ENCODE measurements around the gene ASPN.
"Not testable (repeated sequence)": the region's sequence is repeated elsewhere in the genome, so short reads cannot be mapped to it uniquely, and the experiment has no call there.

The ASPN gene

GRCh38 chr9:92411157-92411556 lies 71.1 kb downstream of the ASPN start:
- not testable (repeated sequence) for DNase-seq (ENCODE audit: low read depth)

GRCh38 chr9:92408747-92409478 lies 73.4 kb downstream of the ASPN start:
- no peak for DNase-seq (ENCODE audit: low read depth)

- no peak for DNase-seq (ENCODE audit: low read depth)
Measured at GRCh38 chr9:92407818-92408217, 74.5 kb downstream of the ASPN start.

- DNase-seq (ENCODE audit: low read depth) = no peak
Measured at GRCh38 chr9:92406477-92406876, 75.8 kb downstream of the ASPN start.
